UCSD-AML1 (cell line): ENCODE measurements around the gene NRTN.
A peak's percentile ranks its signal among the peaks of the same experiment; 100 is the strongest.
"Not testable (repeated sequence)": the region's sequence is repeated elsewhere in the genome, so short reads cannot be mapped to it uniquely, and the experiment has no call there.

Source experiments
- DNase-seq: peaks from one replicate; lab custom pipeline; 2025; ENCODE audit not compliant: unreplicated experiment; lab: John Stamatoyannopoulos, UW

NRTN gene

DNA sequence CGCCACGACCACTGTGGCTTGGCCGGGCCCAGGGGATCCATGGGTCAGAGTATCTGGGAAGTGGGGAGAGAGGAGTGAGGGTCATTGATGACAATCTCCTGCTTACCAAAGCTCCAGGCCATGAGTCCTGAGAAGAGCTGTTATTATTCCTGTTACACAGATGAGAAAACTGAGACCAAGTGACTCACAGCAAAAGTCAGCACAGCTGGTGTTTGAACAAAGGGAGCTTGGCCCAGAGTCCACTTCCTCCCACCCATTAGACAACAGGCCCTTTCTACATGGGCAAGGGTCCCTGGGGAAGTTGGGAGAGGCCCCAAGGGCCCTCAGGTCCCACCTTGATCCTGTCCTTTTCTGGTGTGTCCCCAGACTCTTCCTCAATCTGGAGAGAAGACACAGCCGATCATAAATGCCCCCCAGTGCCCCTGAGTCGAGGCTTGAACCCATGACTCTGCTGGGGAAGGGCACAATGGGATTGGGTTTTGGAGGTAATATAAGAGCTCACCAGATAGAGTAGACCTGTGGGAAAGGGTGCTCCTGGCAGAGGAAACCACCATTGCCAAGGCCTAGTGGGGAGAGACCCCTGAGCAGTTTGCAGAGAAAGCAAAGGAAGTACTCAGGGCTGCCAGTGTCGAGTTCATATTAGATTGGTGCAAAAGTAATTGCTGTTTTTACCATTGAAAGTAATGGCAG is 27.8 kb downstream of the NRTN start:
- DNase-seq: no peak

DNA sequence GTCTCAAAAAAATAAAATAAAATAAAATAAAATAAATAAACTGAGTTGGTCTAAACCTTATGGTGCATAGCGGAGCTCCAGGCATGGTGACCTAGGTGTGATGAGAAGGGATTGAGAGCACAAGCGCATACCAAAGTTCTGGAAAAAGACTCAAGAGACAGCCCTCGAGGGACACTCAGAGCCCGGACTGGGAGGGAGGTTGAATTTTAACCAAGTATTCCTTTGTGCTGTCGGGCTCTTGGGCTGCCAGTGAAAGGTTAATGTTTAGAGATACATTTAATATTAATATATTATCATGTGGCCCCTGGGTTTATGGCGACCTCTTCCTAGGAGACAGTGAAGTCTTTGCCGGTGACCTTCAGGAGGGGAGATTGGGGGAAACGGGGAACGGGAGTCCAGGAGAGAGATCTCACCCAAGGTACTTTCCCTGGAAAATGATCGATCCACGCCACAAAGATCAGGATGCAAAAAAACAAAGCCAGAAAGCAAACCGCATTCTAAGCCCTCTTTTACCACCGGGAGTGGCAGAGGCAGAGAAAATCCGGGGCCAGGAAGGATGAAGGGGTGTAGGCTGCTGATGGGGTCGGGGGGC is 33.0 kb downstream of the NRTN start:
- DNase-seq: no peak

DNA sequence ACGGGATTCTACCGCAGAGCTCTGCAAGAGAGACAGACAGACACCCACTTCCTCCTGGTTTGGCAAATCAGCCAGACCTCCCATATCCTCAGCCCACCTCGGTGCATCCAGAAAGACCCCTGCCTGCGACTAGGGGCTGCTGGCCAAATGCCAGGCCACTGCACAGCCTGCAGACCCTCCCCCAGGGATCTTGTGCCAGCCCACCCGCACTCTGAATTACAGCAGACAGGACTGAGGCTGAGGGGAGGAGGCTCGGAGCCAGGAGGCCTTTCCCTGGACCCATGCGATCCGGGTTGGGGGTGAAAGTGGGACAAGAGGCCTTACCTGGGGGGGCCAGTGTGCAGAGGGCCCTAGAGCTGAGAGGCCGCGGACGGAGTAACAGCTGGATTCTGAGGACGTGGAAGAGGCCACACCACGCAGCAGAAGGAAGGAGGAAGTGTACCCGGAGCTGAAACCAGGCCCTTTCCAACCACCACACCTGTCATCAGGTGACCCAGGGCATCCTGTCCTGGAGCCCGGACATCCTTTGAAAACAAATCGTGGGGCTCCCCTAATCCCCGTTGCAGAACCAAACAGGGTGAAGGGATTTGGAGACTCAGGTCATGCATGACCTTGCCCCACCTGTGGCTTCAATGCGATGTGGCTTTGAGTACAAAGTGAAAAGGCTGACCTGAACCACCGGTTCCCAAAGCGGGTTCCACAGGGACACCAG is 33.6 kb downstream of the NRTN start:
- DNase-seq: no peak

DNA sequence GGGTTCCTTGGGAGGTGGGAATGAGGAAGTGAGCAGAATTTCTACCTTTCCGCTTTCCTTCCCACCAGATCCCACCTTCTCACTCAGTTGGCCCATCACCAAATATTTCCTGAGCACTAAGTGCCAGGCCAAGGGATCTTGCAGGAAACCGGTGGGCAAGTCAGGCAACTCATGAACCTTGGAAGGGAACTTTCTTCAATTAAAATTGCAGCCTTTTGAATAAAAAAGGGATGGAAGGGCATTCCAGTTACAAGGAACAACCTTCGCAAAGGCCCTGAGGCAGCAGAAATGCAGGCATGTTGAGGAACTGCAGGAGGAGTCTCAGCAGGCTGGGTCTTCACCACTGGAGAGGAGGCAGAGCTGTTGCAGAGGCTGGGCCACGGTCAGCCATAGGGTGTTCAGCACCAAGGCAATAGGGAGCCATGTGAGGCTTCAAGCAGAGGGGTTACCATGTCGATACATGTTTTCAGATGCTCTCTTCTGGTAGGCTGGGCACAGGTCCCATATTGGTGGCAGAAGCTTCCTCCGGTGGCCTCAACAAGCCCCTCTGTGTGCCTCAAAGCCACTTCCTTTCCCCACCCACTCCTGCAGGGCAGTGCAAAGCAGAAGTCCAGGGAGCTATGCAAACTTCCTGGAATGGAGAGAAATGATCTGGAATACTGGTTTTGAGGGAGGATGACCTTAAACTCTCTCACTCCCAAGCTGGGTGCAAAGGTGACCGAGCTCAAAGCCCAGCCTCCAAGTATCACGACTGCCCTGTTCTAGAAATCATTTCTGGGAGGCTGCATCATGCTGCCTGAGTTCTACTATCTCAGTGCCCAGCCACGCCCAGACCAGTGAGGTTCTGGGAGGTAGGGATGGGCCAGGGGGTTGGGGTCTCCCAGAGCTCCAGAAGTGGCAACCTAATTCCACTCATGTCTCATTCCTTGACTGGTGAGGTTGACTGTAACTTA is 34.5 kb downstream of the NRTN start, which contains the start of gene FUT6:
FUT6 (minus strand) TSS at position 638 of the 953 bp plus-strand sequence. CDS start 7,135 bp downstream, outside the sequence.
- DNase-seq: peak; percentile 45

DNA sequence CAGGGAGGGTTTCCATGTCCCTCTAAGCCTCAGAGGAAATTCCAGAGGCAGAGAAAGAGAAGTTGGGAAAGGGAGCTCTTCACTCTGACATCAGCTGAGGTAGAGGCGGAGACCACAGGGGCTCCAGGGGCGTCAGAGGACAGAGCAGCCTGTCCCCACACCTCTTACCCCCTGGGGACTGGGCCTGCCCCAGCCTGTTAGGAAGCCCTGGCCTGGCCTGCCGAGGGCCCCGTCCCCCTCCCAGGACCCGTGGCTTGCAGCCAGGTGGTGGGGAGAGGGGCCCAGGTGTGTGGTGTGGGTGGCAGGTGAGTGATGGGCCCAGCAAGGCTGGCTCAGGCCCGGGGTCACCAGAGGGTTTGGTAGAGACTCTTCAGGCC is 36.9 kb downstream of the NRTN start:
- not testable (repeated sequence) for DNase-seq

DNA sequence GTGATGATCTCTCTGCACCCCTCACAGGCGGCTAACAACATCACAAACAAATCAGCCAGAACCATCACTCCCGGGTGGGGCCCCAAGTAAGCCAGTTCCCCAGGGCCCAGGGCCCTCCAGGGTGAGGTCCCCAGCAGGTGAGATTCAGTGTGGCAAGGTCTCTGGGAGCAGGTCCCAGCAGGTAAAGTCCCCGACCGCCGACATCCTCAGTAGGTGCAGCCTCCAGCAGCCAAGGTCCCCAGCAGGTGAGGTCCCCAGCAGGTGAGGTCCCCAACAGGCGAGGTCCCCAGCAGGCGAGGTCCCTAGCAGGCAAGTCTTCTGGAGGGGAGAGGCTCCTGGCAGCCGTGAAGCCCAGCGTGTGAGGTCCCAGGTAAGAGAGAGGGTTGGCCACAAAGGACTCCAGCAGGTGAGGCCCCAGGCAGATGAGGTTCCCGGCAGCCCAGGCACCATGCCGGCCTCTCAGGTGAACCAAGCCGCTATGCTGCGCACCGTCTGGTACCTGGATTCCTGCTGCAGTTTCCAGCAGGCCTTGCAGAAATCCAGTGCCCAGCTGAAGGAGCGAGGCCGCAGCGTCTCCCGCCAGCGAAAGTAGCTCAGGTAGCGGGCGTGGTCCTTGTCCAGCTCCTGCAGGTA is 38.5 kb downstream of the NRTN start:
- no peak for DNase-seq

DNA sequence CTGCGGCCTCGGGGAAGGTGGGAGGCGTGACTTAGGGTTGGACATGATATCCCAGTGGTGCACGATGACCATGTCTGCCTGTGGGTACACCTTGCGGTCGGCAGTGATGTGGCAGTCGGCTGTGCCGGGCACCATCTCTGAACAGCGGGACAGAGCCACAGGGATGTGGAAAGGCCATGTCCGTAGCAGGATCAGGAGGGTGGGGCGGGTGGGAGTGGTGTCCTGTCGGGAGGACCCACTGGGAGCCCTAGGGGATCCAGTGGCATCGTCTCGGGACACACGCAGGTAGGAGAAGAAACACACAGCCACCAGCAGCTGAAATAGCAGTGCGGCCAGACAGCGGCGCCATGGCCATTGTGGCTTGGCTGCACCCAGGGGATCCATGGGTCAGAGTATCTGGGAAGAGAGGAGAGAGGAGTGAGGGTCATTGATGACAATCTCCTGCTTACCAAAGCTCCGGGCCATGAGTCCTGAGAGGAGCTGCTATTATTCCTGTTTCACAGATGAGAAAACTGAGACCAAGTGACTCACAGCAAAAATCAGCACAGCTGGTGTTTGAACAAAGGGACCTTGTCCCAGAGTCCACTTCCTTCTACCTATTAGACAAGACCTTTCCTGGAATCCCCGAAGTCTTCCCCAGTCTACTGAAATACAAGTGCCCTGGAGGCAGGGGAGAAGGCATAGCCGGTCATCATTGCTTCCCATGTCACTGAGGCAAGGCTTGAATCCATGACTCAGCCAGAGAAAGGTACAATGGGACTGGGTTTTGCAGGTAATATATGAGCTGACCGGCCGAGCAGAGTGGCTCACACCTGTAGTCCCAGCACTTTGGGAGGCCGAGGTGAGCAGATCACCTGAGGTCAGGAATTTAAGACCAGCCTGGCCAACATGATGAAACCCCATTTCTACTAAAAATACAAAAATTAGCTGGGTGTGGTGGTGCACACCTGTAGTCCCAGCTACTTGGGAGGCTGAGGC is 39.9 kb downstream of the NRTN start:
- DNase-seq: no peak

DNA sequence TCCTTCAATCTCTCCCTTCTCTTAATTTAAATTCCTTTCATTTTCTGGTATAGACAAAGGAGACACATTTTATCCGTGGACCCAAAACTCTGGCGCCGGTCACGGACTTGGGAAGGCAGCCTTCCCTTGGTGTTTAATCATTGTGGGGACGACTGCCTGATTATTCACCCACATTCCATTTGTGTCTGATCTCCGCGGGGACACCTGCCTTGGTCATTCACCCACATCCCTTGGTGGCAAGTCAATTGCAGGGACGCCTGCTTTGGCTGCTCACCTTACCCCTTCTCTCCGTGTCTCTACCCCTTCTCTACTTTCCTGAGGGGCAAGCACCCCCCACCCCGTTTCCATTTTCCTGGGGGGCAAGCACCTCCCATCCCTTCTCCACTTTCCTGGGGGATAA is 43.0 kb downstream of the NRTN start:
- DNase-seq: not testable (repeated sequence)

DNA sequence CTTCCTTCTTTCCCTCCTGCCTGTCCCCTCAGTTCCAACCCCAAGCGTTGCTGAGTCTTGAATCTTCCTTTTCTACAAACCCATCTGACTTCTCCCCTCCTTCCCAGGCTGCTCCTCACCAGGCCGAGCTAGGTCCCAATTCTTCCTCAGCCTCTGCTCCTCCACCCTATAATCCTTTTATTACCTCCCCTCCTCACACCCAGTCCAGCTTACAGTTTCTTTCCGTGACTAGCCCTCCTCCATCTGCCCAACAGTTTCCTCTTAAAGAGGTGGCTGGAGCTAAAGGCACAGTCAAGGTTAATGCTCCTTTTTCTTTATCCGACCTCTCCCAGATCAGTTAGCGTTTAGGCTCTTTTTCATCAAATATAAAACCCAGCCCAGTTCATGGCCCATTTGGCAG is 43.8 kb downstream of the NRTN start:
- DNase-seq: not testable (repeated sequence)

DNA sequence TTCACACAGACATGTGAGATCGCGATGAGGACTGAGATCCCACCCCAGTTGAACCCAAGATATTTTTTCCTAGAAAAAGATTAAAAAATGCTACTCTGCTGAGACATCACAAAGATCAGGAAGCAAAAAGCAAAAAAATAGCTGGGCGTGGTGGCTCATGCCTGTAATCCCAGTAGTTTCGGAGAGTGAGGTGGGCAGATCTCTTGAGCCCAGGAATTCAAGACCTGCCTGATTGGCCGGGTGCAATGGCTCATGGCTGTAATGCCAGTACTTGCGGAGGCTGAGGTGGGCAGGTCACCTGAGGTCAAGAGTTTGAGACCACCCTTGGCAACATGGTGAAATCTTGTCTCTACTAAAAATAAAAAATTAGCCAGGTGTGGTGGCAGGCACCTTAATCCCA is 45.3 kb downstream of the NRTN start:
- DNase-seq: no peak

DNA sequence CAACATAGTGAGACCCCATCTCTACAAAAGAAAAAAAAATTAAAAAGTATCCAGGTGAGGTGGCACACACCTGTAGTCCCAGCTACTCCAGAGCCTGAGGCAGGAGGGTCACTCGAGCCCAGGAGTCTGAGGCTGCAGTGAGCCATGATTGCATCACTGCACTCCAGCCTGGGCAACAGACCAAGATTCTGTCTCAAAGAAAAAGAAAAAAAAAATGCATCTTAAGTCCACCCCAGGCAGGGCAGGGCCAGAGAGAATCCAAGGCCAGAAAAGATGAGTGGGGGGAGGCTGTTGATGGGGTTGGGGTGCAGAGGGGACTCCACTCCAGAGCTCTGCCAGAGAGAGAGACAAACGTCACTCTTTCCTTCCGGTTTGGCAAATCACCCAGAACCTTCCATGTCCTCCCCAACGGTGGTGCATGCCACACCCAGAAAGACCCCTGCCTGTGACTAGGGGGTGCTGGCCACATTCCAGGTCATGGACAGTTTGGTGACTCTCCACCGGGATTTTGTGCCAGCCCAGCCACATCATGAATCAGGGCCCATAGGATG is 46.0 kb downstream of the NRTN start:
- no peak for DNase-seq

DNA sequence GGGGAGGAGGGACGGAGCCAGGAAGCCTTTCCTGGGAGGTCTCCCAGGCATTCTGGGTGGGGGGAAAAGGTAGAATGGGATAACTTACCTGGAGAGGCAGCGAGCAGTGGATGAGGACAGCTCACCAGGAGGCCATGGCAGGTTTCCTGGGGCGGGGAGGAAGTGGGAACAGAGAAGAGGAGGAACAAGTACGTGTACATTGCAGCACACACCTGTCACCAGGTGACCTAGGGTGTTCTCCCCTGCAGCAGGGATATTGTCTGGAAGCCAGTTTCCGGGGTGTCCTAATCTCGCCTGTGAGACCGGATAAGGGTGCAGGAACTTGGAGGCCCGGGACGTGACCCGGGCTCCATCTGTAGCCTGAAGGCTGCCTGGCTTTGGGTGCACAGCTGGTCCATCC is 46.4 kb downstream of the NRTN start, which contains the start of gene FUT3:
FUT3 (minus strand) TSS at position 148 of the 400 bp plus-strand sequence.
- no peak for DNase-seq

DNA sequence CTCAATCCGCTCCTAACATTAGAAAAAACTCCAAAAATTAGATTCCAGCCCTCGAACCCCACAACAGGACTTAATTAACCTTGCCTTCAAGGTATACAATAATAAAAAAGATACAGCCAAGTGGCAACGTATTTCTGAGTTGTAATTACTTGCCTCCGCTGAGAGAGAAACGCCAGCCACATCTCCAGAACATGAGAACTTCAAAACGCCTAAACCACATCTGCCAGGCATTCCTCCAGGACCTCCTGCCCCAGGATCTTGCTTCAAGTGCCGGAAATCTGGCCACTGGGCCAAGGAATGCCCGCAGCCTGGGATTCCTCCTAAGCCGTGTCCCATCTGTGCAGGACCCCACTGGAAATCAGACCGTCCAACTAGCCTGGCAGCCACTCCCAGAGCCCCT is 49.3 kb downstream of the NRTN start:
- DNase-seq: not testable (repeated sequence)

DNA sequence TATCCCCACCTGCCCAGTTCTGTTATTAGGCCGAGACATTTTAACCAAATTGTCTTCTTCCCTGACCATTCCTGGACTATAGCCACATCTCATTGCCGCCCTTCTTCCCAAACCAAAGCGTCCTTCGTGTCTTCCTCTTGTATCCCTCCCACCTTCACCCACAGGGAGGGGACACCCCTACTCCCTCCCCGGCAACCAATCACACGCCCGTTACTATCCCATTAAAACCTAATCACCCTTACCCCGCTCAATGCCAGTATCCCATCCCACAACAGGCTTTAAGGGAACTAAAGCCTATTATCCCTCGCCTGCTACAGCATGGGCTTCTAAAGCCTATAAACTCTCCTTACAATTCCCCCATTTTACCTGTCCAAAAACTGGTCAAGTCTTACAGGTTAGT is 50.3 kb downstream of the NRTN start:
- DNase-seq: not testable (repeated sequence)

DNA sequence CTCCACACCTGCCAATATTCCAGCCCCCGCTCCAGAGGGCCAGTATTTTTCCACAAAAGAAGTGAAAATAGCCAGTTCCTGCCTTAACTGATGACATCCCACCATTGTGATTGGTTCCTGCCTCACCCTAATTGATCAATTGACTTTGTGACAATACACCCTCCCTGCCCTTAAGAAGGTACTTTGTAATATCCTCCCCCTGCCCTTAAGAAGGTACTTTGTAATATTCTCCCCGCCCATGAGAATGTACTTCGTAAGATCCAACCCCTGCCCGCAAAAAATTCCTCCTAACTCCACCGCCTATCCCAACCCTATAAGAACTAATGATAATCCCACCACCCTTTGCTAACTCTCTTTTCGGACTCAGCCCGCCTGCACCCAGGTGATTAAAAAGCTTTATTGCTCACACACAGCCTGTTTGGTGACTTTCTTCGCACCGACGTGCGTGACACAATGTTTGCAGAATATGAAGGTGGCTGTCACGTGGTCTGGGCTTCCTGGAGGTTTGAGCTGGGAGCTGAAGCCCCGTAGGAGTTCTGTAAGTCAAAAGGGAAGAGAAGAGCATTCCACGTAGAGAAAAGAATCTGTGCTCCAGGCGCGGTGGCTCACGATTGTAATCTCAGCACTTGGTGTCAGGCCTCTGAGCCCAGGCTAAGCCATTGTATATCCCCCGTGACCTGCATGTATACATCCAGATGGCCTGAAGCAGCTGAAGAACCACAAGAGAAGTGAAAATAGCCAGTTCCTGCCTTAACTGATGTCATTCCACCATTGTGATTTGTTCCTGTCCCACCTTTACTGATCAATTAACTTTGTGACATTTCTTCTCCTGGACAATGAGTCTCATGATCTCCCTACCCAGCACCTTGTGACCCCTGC is 52.6 kb downstream of the NRTN start:
- no peak for DNase-seq

DNA sequence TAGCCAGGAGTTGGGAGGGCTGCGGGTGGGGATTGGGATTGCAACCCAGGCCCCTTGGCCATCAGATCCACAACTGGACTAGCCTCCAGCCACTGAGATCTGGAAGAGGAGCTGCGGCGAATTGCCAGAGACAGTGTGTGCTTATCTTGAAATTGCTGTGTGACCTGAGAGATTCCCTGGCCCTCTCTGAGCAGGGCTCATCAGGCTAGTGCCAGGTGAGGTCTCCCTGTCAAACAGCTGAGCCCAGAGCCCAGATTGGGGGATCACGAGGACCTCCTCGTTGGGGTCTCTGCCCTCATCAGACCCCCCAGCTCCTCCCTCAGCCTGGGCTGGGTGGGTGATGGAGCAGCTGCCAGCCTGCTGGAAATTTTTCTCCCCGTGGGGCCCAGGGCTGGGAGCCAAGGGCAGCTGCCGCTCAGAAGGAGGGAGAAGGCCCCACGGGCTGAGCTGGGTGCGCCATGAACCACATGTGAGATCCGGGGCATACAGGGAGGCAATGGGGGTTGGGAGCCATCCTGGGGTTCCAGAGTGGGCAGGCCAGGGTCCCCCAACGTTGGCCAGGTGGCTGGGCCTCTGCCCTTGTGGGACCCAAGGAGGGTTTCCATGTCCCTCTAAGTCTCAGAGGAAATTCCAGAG is 58.3 kb downstream of the NRTN start:
- DNase-seq: no peak

DNA sequence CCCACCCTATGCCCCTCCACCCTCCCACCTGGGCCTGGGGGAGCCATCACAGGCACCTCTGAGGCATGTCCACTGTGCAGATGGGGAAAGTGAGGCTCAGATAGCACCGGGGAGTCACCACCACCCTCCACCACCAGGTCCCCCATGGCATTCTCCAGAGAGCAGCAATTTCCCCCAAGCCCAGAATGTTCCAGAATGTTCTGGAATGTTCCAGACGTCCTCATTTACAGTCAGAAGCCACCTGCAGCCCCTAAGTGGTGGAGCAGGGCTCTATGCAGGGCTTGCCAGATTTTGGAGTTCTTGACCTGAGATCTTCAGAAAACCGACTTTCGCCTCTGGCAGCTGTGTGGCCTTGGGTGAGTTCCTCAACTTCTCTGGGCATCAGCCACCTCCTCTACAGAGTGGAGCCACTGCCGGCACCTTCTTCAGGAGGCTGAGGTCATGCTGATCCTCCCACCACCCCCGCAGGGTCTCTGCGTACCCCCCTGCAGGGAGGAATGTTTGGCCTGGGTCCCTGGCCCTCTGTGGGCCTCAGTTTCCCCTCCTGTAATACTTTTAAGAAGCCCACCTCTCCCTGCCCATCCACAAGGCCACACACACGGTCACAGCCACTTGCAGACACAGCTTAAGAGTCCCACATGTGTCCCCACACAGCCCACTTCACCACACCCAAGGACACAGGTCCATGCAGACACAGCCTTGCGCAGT is 59.3 kb downstream of the NRTN start:
- DNase-seq: no peak
